B cell (primary cell): Measurements from ENCODE around the gene CXXC5. TPM values are rescaled to one million over a fixed set of nuclear protein-coding genes. Genes with fewer than 3 reads are reported as not detected.

Experiments
- ATAC-seq: fragments of 200-7000 bp; cut with Tn5 transposase; one replicate; pipeline ENCODE4 v1.10.0; 2021; ENCODE audit warnings: low read depth, mild to moderate bottlenecking, moderate number of reproducible peaks, moderate library complexity
- CTCF ChIA-PET: fragments of 350-600 bp; sonication (Branson Sonifier 250); formaldehyde crosslinking; loops from one replicate; lab custom pipeline; 2021; ENCODE audit warnings: antibody characterized with exemption, inconsistent platforms; lab: Charles Lee
- POLR2A ChIA-PET: fragments of 350-600 bp; sonication (Branson Sonifier 250); formaldehyde crosslinking; loops from one replicate; lab custom pipeline; 2021; ENCODE audit warnings: antibody characterized with exemption; lab: Charles Lee
- DNase-seq: peaks from one replicate; pipeline ENCODE4 v3.0.0; 2013
- H2AFZ ChIP-seq: 2 replicates; pipeline ENCODE4 v1.6.1; 2012; ENCODE audit warnings: mild to moderate bottlenecking, low read depth, low read length; ENCODE audit not compliant: insufficient read depth, poor library complexity, severe bottlenecking
- H3K27ac ChIP-seq, 2 donors: 1 replicate in 1 of 2; 2 replicates in 1 of 2; pipeline ENCODE4 v1.5.1; 2012 to 2013; ENCODE audit warnings: low read length in 2 of 2, mild to moderate bottlenecking in 2 of 2, moderate library complexity in 1 of 2
- H3K27me3 ChIP-seq, 4 experiments: fragments of 200-600 bp in 1 of 4; sonication (generic) in 1 of 4; replicated peaks in 1 of 4; 1 replicate in 2 of 4; 2 replicates in 2 of 4; pipeline versions ENCODE4 v1.6.1 to v1.7.0; 2013 to 2016; ENCODE audit warnings: low read length in 3 of 4, mild to moderate bottlenecking in 2 of 4, mixed read lengths in 1 of 4, moderate library complexity in 1 of 4; ENCODE audit not compliant: insufficient read depth in 4 of 4, control insufficient read depth in 3 of 4; ENCODE audit errors: control extremely low read depth in 1 of 4
- H3K36me3 ChIP-seq, 2 experiments: replicated peaks in 1 of 2; 1 replicate in 1 of 2; 2 replicates in 1 of 2; pipeline versions ENCODE4 v1.6.1 to v1.7.1; 2013; ENCODE audit warnings: low read length in 1 of 2; ENCODE audit not compliant: insufficient read depth in 2 of 2, control insufficient read depth in 1 of 2; ENCODE audit errors: control extremely low read depth in 1 of 2, extremely low read depth in 1 of 2
- H3K4me1 ChIP-seq, 2 donors: fragments of 200-600 bp in 1 of 2; sonication (generic) in 1 of 2; 1 replicate in 1 of 2; 2 replicates in 1 of 2; pipeline versions ENCODE4 v1.5.1 to v1.6.1; 2013 to 2017; ENCODE audit warnings: low read length in 2 of 2; ENCODE audit not compliant: control insufficient read depth in 2 of 2, insufficient read depth in 2 of 2
- H3K4me2 ChIP-seq: replicated peaks from 2 replicates; pipeline ENCODE3; 2012; ENCODE audit warnings: mild to moderate bottlenecking, low read depth, low read length; ENCODE audit not compliant: poor library complexity, severe bottlenecking
- H3K4me3 ChIP-seq, 5 experiments: fragments of 200-600 bp in 1 of 5; sonication (generic) in 1 of 5; 1 replicate in 3 of 5; 2 replicates in 2 of 5; pipeline versions ENCODE4 v1.5.1 to v1.7.0; 2011 to 2016; ENCODE audit warnings: low read length in 4 of 5, mild to moderate bottlenecking in 4 of 5, low read depth in 2 of 5, control low read depth in 1 of 5, moderate library complexity in 1 of 5; ENCODE audit not compliant: insufficient read depth in 1 of 5; ENCODE audit errors: control extremely low read depth in 1 of 5, extremely low read depth in 1 of 5
- H3K79me2 ChIP-seq: fragments of 200-600 bp; sonication (generic); one replicate; pipeline ENCODE4 v1.6.0; 2016; ENCODE audit warnings: low read length; ENCODE audit not compliant: control insufficient read depth, insufficient read depth
- H3K9ac ChIP-seq: fragments of 200-600 bp; sonication (generic); 2 replicates; pipeline ENCODE4 v1.6.1; 2017; ENCODE audit warnings: mild to moderate bottlenecking, low read length, moderate library complexity
- H3K9me3 ChIP-seq, 3 donors: one replicate each; pipeline versions ENCODE4 v1.6.1 to v1.7.1; 2013; ENCODE audit warnings: low read length in 2 of 3; ENCODE audit not compliant: control insufficient read depth in 2 of 3, insufficient read depth in 1 of 3; ENCODE audit errors: control extremely low read depth in 1 of 3
- H4K20me1 ChIP-seq: 2 replicates; pipeline ENCODE4 v1.6.0; 2012; ENCODE audit warnings: mild to moderate bottlenecking, low read length; ENCODE audit not compliant: insufficient read depth, control insufficient read depth, poor library complexity, severe bottlenecking
- H3K27ac Mint-ChIP-seq: one replicate; pipeline ENCODE4 v1.8.0; 2021; ENCODE audit warnings: mixed read lengths
- H3K27me3 Mint-ChIP-seq: one replicate; pipeline ENCODE4 v1.8.0; 2021; ENCODE audit warnings: mixed read lengths
- H3K4me1 Mint-ChIP-seq: one replicate; pipeline ENCODE4 v1.8.0; 2021; ENCODE audit warnings: mixed read lengths
- H3K4me3 Mint-ChIP-seq: one replicate; pipeline ENCODE4 v1.8.0; 2021; ENCODE audit warnings: mixed read lengths
- H3K9me3 Mint-ChIP-seq: one replicate; pipeline ENCODE4 v1.8.0; 2022; ENCODE audit warnings: mixed read lengths; ENCODE audit not compliant: insufficient read depth
- EZH2 ChIP-seq: IDR thresholded peaks from 2 replicates; pipeline ENCODE4 v1.6.1; 2012; ENCODE audit warnings: borderline replicate concordance, low read depth, mild to moderate bottlenecking, moderate library complexity, low read length; ENCODE audit not compliant: insufficient read depth, poor library complexity, severe bottlenecking
- WGBS: methylation state at CpG from one replicate; pipeline ENCODE4 v1.1.5; 2013; ENCODE audit warnings: missing lambda C conversion rate; ENCODE audit not compliant: insufficient coverage; 5-methylcytosine and 5-hydroxymethylcytosine counted together
- intact Hi-C: fragments of 100-400 bp; cut with micrococcal nuclease; formaldehyde crosslinking; loops from one replicate; pipeline ENCODE4 v1.10.0; 2022
- polyA plus RNA-seq: library from polyadenylated mRNA; depleted of rRNA; stranded (reverse); fragments of >200 nt; gene quantifications from 2 replicates; pipeline ENCODE4 v1.2.3, GENCODE V29; 2012
- total RNA-seq, 2 donors: library from RNA; stranded (reverse); fragments of 120-200 nt in 1 of 2; gene quantifications; 1 replicate in 1 of 2; 2 replicates in 1 of 2; pipeline versions ENCODE4 v1.2.3 to v1.2.4, GENCODE V29; 2013 to 2022
- TF ChIP-seq, protein P1 (sequence below): fragments of 200-600 bp; IDR thresholded peaks from one replicate; pipeline ENCODE4 v1.8.0; 2022; ENCODE audit warnings: antibody characterized with exemption, mild to moderate bottlenecking

The CXXC5 gene
- total and polyA plus RNA-seq, 2 donors (not counting 1 experiment from before 2014, with no cell fraction given), result 126 to 143 TPM

DNA sequence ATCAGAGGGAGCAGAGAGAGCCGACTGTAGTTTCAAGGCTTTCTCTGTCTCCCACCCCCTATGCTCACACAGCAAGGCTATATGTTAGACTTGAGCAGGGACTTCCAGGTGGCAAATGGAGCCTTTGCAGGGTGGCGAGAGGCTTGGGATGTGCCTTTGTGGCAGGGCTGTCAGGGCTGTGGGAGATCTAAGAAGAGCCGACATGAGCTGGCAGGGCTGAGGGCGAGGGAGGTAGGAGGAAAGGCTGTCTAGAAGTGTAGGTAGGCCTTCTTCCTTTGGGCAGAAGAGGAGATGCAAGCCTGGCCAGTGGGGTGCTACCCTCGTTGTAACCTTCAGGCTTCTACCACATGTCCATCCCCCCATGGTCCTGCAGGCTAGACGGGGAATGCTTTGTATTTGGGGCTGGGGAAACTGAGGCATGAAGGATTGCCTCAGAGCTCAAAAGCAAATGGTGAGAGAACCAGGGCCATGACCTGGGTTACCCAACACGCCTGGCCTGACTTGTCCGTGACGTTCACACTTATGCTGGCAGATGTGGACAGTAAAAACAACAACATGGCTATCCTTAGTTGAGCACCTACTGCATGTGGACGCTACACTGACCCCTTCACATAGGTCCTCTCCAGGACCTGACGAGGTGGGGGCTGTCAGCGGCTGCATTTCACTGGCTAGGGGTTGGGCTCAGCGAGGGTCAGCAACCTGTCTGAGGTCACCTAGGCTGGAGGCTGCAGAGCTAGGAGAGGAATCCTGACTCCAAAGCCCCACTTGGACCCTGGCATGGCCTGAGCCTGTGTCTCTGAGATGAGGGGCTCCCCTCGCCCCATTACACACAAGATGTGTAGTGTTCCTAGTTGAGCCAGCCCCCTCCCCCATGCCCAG is 15.3 kb downstream of the CXXC5 start:
- POLR2A ChIA-PET, result interaction anchor here (1.2 to 9.7 kb wide), 4 partner anchors 14 to 92 kb away, joined by 4 to 266 read pairs (median 28); partner anchors contain the start of gene CXXC5
- H2AFZ ChIP-seq, result no peak overlapping the region
- Mint-ChIP-seq H3K27ac (peak overlapping the region; percentile 99), H3K4me1 (peaks cover 89% of the 10 kb centered on the region), H3K9me3 (no peaks in the 10 kb centered on the region), H3K4me3 (peak overlapping the region; percentile 86), H3K27me3 (no peaks in the 10 kb centered on the region)
- H3K9ac ChIP-seq, result peak overlapping the region; percentile 27
- peak overlapping the region in 1 of 5 experiments; percentile 14 for H3K4me3 ChIP-seq
- H3K79me2 ChIP-seq, result peaks cover 99% of the 10 kb centered on the region
- no peak for TF ChIP-seq EZH2
- TF ChIP-seq, protein P1, sequence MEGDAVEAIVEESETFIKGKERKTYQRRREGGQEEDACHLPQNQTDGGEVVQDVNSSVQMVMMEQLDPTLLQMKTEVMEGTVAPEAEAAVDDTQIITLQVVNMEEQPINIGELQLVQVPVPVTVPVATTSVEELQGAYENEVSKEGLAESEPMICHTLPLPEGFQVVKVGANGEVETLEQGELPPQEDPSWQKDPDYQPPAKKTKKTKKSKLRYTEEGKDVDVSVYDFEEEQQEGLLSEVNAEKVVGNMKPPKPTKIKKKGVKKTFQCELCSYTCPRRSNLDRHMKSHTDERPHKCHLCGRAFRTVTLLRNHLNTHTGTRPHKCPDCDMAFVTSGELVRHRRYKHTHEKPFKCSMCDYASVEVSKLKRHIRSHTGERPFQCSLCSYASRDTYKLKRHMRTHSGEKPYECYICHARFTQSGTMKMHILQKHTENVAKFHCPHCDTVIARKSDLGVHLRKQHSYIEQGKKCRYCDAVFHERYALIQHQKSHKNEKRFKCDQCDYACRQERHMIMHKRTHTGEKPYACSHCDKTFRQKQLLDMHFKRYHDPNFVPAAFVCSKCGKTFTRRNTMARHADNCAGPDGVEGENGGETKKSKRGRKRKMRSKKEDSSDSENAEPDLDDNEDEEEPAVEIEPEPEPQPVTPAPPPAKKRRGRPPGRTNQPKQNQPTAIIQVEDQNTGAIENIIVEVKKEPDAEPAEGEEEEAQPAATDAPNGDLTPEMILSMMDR, result no peak
- CTCF ChIA-PET, result interaction anchor here (1.0 to 11.4 kb wide), 3 partner anchors 9 to 29 kb away, joined by 3 to 215 read pairs (median 188); partner anchors contain the start of gene CXXC5
- H3K36me3 ChIP-seq, result peaks cover 0 to 45% of the 10 kb centered on the region in 2 experiments
- no peaks in the 10 kb centered on the region for H3K27me3 ChIP-seq
- ATAC-seq (no peak), DNase-seq (no peak)
- peak overlapping the region; percentile 94 for H3K4me2 ChIP-seq
- H3K9me3 ChIP-seq, result no peaks in the 10 kb centered on the region
- peak overlapping the region; percentile 43 to 90 for H3K27ac ChIP-seq
- peaks cover 94 to 98% of the 10 kb centered on the region in 2 donors for H3K4me1 ChIP-seq
- intact Hi-C loops, result no loop called here
- H4K20me1 ChIP-seq, result peaks cover 99% of the 10 kb centered on the region
- 85% methylated on average over 8 of the region's 14 CpGs for WGBS
